ENCODE measurements around the gene CASD1.

Gene CASD1

DNA sequence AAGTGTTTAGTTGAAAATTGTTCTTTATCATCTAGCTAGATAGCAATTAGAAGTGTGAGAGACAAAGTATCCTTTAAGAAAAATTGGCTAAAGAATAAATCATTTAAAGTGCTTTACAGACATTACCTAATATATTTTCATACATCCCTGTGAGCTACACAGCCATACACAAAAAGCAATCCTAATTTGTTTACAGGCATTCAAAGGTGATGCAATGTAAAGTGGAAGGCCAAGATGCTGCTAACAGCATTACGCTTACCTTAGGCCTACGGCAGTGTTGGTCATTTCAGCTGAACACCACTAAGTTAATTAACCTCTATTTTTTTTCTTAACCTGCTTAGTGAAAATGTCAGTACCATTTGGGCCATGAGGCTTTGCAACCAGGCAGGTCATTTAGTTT, 10.7 kb upstream of the CASD1 start:
- ATAC-seq = no peak
- TF ChIP-seq ZC3H10 (CRISPR knock-in tag; IDR thresholded peaks at IDR 0.05) = no peak
- TF ChIP-seq, protein P1, sequence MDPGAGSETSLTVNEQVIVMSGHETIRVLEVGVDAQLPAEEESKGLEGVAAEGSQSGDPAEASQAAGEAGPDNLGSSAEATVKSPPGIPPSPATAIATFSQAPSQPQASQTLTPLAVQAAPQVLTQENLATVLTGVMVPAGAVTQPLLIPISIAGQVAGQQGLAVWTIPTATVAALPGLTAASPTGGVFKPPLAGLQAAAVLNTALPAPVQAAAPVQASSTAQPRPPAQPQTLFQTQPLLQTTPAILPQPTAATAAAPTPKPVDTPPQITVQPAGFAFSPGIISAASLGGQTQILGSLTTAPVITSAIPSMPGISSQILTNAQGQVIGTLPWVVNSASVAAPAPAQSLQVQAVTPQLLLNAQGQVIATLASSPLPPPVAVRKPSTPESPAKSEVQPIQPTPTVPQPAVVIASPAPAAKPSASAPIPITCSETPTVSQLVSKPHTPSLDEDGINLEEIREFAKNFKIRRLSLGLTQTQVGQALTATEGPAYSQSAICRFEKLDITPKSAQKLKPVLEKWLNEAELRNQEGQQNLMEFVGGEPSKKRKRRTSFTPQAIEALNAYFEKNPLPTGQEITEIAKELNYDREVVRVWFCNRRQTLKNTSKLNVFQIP (CRISPR knock-in tag; IDR thresholded peaks at IDR 0.05; ENCODE audit: borderline replicate concordance, low read depth) = no peak
- TF ChIP-seq TSHZ2 (CRISPR knock-in tag; IDR thresholded peaks at IDR 0.05) = no peak
- no peak for TF ChIP-seq ARNTL (CRISPR knock-in tag; IDR thresholded peaks at IDR 0.05; ENCODE audit: borderline replicate concordance, low read depth)
- TF ChIP-seq ISL1 (CRISPR knock-in tag; IDR thresholded peaks at IDR 0.05) = no peak; the same call in 1 of the 2 replicates
- TF ChIP-seq ZFP3 (CRISPR knock-in tag; IDR thresholded peaks at IDR 0.05) = no peak
- TF ChIP-seq ZNF8 (CRISPR knock-in tag; IDR thresholded peaks at IDR 0.05) = no peak
- TF ChIP-seq OSR1 (CRISPR knock-in tag; IDR thresholded peaks at IDR 0.05) = no peak
- TF ChIP-seq CREB5 (CRISPR knock-in tag; IDR thresholded peaks at IDR 0.05; ENCODE audit: low read depth) = no peak
- TF ChIP-seq, protein P2, sequence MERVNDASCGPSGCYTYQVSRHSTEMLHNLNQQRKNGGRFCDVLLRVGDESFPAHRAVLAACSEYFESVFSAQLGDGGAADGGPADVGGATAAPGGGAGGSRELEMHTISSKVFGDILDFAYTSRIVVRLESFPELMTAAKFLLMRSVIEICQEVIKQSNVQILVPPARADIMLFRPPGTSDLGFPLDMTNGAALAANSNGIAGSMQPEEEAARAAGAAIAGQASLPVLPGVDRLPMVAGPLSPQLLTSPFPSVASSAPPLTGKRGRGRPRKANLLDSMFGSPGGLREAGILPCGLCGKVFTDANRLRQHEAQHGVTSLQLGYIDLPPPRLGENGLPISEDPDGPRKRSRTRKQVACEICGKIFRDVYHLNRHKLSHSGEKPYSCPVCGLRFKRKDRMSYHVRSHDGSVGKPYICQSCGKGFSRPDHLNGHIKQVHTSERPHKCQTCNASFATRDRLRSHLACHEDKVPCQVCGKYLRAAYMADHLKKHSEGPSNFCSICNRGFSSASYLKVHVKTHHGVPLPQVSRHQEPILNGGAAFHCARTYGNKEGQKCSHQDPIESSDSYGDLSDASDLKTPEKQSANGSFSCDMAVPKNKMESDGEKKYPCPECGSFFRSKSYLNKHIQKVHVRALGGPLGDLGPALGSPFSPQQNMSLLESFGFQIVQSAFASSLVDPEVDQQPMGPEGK (CRISPR knock-in tag; IDR thresholded peaks at IDR 0.05; ENCODE audit: borderline replicate concordance) = no peak
- TF ChIP-seq TCF4 (CRISPR knock-in tag; IDR thresholded peaks at IDR 0.05; ENCODE audit: borderline replicate concordance) = no peak
- TF ChIP-seq RARB (CRISPR knock-in tag; IDR thresholded peaks at IDR 0.05) = no peak
- TF ChIP-seq, protein P3, sequence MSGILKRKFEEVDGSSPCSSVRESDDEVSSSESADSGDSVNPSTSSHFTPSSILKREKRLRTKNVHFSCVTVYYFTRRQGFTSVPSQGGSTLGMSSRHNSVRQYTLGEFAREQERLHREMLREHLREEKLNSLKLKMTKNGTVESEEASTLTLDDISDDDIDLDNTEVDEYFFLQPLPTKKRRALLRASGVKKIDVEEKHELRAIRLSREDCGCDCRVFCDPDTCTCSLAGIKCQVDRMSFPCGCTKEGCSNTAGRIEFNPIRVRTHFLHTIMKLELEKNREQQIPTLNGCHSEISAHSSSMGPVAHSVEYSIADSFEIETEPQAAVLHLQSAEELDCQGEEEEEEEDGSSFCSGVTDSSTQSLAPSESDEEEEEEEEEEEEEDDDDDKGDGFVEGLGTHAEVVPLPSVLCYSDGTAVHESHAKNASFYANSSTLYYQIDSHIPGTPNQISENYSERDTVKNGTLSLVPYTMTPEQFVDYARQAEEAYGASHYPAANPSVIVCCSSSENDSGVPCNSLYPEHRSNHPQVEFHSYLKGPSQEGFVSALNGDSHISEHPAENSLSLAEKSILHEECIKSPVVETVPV (CRISPR knock-in tag; IDR thresholded peaks at IDR 0.05) = no peak
- no peak for TF ChIP-seq SNAI2 (CRISPR knock-in tag; IDR thresholded peaks at IDR 0.05)
- TF ChIP-seq ZNF70 (CRISPR knock-in tag; IDR thresholded peaks at IDR 0.05) = no peak
- TF ChIP-seq BACH2 (CRISPR knock-in tag; IDR thresholded peaks at IDR 0.05; ENCODE audit: borderline replicate concordance) = no peak
- TF ChIP-seq TOX (CRISPR knock-in tag; IDR thresholded peaks at IDR 0.05; ENCODE audit: borderline replicate concordance) = no peak

GRCh38 chr7:94507462-94507861, 2.1 kb upstream of the CASD1 start:
- TF ChIP-seq CREB5 (CRISPR knock-in tag; IDR thresholded peaks at IDR 0.05; ENCODE audit: low read depth) = no peak
- no peak for TF ChIP-seq TCF4 (CRISPR knock-in tag; IDR thresholded peaks at IDR 0.05; ENCODE audit: borderline replicate concordance)
- TF ChIP-seq PPARA (CRISPR knock-in tag; IDR thresholded peaks at IDR 0.05; ENCODE audit: borderline replicate concordance) = no peak
- TF ChIP-seq ZFP3 (CRISPR knock-in tag; IDR thresholded peaks at IDR 0.05) = no peak
- no peak for TF ChIP-seq TOX (CRISPR knock-in tag; IDR thresholded peaks at IDR 0.05; ENCODE audit: borderline replicate concordance)
- no peak for TF ChIP-seq CSDC2 (CRISPR knock-in tag; IDR thresholded peaks at IDR 0.05)
- ATAC-seq = no peak

DNA sequence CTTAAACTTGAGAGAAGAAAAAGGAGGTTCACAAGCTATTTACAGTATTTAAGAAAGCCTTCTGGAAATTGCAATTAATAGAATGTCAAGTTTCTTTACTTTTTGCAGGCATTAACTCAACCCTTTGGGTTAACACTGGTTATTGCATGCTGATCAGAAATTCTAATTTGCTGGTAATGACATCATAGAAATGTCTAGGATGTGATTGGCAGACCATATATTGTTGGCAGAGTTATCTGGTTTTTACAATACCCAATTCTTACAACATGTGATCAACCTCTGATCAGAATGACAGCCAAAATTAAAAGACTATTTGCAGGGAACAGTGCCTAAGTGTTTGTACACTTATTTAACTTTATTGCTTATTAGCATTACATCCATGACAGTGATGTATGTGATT, 1.6 kb upstream of the CASD1 start:
- ATAC-seq = no peak
- TF ChIP-seq CREB5 (CRISPR knock-in tag; IDR thresholded peaks at IDR 0.05; ENCODE audit: low read depth) = no peak
- TF ChIP-seq ZNF8 (CRISPR knock-in tag; IDR thresholded peaks at IDR 0.05) = no peak
- no peak for TF ChIP-seq ZFP30 (CRISPR knock-in tag; IDR thresholded peaks at IDR 0.05)
- no peak for TF ChIP-seq GLIS3 (CRISPR knock-in tag; IDR thresholded peaks at IDR 0.05)
- no peak for TF ChIP-seq ZC3H10 (CRISPR knock-in tag; IDR thresholded peaks at IDR 0.05)
- no peak for TF ChIP-seq PPARA (CRISPR knock-in tag; IDR thresholded peaks at IDR 0.05; ENCODE audit: borderline replicate concordance)
- no peak for TF ChIP-seq TSHZ2 (CRISPR knock-in tag; IDR thresholded peaks at IDR 0.05)
- no peak for TF ChIP-seq ISL1 (CRISPR knock-in tag; IDR thresholded peaks at IDR 0.05)
- TF ChIP-seq TCF4 (CRISPR knock-in tag; IDR thresholded peaks at IDR 0.05; ENCODE audit: borderline replicate concordance) = no peak
- TF ChIP-seq TOX (CRISPR knock-in tag; IDR thresholded peaks at IDR 0.05; ENCODE audit: borderline replicate concordance) = no peak
- no peak for TF ChIP-seq ESRRG (CRISPR knock-in tag; IDR thresholded peaks at IDR 0.05)
- no peak for TF ChIP-seq ZNF565 (CRISPR knock-in tag; conservative IDR thresholded peaks at IDR 0.05; ENCODE audit: low read depth)
